GM20000 (cell line): ENCODE measurements around the gene ZBTB11.
A peak's percentile ranks its signal among the peaks of the same experiment; 100 is the strongest.
"Not testable (repeated sequence)": the region's sequence is repeated elsewhere in the genome, so short reads cannot be mapped to it uniquely, and the experiment has no call there.

Experiments used
- DNase-seq: peaks from one replicate; pipeline ENCODE4 v3.0.0; 2012; ENCODE audit warnings: low spot score
- CTCF ChIP-seq: IDR thresholded peaks from 2 replicates; pipeline ENCODE4 v1.5.1; 2012; ENCODE audit warnings: mild to moderate bottlenecking, control low read depth; ENCODE audit errors: extremely low read depth, missing control alignments

Gene ZBTB11

GRCh38 chr3:101685870-101686307, 9.0 kb upstream of the ZBTB11 start:
- DNase-seq = no peak
- TF ChIP-seq CTCF = no peak

GRCh38 chr3:101685050-101685400, 8.1 kb upstream of the ZBTB11 start:
- TF ChIP-seq CTCF = no peak
- no peak for DNase-seq

DNA sequence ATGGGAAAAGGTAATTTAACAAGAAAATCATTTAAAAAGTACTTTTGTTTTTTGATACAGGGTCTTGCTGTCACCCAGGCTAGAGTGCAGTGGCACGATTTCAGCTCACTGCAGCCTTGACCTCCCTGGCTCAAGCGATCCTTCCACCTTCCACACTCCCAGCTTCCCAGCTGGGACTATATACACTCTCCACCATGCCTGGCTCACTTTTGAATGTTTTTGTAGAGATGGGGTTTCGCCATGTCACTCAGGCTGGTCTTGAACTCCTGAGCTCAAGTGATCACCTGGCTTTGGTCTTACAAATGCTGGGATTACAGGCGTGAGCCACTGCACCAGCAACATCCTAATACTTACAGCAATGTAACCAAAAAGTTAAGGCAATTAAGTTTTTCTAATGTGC, 3.5 kb upstream of the ZBTB11 start:
- TF ChIP-seq CTCF = no peak
- no peak for DNase-seq

GRCh38 chr3:101678837-101679236, 1.9 kb upstream of the ZBTB11 start:
- not testable (repeated sequence) for DNase-seq

DNA sequence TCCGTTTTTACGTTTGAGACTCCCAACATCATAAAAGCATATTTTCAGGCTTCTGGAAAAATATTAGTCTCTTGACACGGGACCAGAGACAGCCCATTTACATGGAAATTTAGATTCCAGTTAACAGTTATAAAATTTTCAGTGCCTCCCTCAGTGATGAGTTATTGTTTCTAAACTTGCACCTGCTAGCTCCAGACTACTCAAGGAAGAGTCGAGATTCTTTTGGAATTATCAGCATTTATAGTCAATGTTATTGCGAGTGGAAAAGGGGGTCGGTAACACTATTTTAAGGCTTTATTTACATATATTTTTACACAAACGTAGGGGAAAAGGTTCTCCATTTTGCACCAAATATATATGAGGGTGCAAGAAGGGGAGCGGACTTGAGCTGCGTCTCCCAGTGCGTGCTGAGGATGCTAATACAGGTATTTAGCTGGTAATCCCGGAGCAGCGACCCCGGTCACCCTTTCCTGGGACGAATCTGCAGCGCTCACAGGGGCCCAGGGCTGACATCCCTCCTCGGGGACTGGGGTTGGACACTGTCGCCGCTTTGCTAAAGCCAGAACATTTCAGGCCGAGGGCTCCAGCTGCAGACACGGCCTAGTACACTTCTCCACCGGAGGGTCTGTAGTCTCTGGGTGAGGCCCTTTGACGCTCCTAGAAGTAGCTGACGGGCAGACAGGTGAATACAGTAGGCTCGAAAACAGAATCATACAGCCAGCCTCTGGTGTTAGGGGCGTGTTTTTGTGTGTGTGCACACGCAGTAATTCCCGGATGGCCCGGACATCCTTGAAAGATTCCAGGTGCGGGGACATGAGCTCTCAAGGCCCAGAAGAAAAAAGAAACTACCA, 729 bp upstream of the ZBTB11 start:
- no peak for TF ChIP-seq CTCF
- DNase-seq = no peak

DNA sequence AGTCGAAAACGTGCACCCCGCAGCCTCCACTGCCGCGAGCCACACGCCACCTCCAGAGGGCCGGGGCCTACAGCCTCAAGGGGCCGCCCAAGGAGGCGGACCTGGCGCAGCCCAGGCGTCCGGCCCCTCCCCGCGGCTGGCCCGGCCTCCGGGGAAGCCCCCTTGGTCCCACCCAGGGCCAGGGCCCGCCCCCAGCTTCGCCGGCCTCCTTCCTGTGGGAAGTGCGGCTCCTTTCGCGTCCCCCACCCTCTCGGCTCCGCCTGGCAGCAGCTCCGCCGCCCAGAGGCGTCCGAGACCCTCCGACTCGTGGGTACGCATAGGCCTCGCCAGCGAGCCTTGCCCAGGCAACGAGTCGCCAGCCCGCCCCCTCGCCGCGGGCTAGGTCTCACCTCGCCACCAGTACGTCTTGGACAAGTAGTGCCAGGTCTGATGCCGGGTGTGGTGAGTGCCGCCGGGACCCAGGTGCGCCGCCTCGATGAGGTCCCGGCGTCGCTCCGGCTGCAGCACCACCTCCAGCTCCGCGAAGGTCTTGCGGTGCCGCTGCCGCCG, 642 bp downstream of the ZBTB11 start:
- peak; percentile 94 for DNase-seq
- TF ChIP-seq CTCF = no peak

DNA sequence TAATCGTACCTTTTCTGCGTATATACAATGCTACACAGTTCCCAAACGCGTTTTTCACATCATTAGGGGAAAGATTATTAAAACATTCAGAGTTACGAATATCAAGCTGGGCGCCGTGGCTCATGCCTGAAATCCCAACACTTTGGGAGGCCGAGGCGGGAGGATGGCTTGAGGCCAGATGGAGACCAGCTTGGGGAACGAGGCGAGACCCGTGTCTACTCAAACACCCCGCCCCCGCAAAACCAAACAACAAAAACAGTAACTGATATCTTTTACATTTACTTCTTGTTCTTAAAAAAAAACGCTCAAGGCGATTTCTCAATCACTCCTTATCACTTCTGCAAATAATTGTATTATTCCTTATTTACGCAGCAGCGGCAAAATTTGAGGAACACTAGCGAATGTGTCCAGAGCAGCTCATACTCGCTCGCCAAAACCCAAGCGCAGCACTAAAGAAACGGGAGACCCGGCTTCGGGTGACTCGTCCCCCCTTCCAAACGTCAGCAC, 1.2 kb downstream of the ZBTB11 start:
- no peak for DNase-seq
- TF ChIP-seq CTCF = no peak
